GM12878 (cell line): Measurements from ENCODE around the gene MLIP. TPM values are rescaled to one million over a fixed set of nuclear protein-coding genes. Genes with fewer than 3 reads are reported as not detected.

Experiments
- ATAC-seq: fragments of 200-7000 bp; cut with Tn5 transposase; 3 replicates; pipeline ENCODE4 v1.9.1; 2020; ENCODE audit warnings: mild to moderate bottlenecking, moderate library complexity
- BruUV-seq: library from RNA; stranded (reverse); fragments of 400-500 nt; replicated peaks from 2 replicates; lab custom pipeline; 2021; lab: Mats Ljungman, UMichigan
- CTCF ChIA-PET: fragments of 300-600 bp; sonication (Branson Sonifier 250); formaldehyde crosslinking; extraction: SDS; loops from one replicate; lab custom pipeline; 2021; ENCODE audit warnings: inconsistent platforms; lab: Yijun Ruan, JAX
- POLR2A ChIA-PET: fragments of 350-600 bp; formaldehyde crosslinking; extraction: SDS; loops from one replicate; lab custom pipeline; 2021; ENCODE audit warnings: inconsistent platforms; lab: Charles Lee
- RAD21 ChIA-PET: fragments of 300-600 bp; sonication (Branson Sonifier 250); formaldehyde crosslinking; loops from one replicate; lab custom pipeline; 2023; ENCODE audit warnings: antibody characterized with exemption; ENCODE audit not compliant: unreplicated experiment; lab: Charles Lee
- SMC1A ChIA-PET: fragments of 300-600 bp; sonication (Branson Sonifier 250); formaldehyde crosslinking; loops from one replicate; lab custom pipeline; 2023; ENCODE audit not compliant: unreplicated experiment, uncharacterized antibody; lab: Charles Lee
- DNase-seq: peaks from one replicate; pipeline ENCODE4 v3.0.0-alpha.2; 2011; ENCODE audit warnings: low read depth, low spot score
- FAIRE-seq: peaks from 3 replicates; lab custom pipeline; 2011; peaks lifted over from hg19 to GRCh38; lab: Jason Lieb, UNC
- H2AFZ ChIP-seq: 2 replicates; pipeline ENCODE4 v1.6.0; 2011; ENCODE audit warnings: low read depth, low read length, control low read depth; ENCODE audit not compliant: control insufficient read depth
- H3K27ac ChIP-seq: 2 replicates; pipeline ENCODE4 v1.5.1; 2011; ENCODE audit warnings: control low read depth; ENCODE audit not compliant: control insufficient read depth, insufficient read depth
- H3K27me3 ChIP-seq, 2 experiments: replicated peaks in 1 of 2; 2 replicates each; pipeline versions ENCODE4 v1.6.0 to v1.6.1; 2011; ENCODE audit warnings: low read length in 1 of 2; ENCODE audit not compliant: control insufficient read depth in 2 of 2, insufficient read depth in 2 of 2
- H3K36me3 ChIP-seq, 2 experiments: 2 replicates each; pipeline ENCODE4 v1.5.1; 2011; ENCODE audit warnings: low read length in 1 of 2; ENCODE audit not compliant: control insufficient read depth in 2 of 2, insufficient read depth in 2 of 2
- H3K4me1 ChIP-seq: 2 replicates; pipeline ENCODE4 v1.6.1; 2011; ENCODE audit warnings: mild to moderate bottlenecking, low read length, moderate library complexity, mixed read lengths; ENCODE audit not compliant: control insufficient read depth, insufficient read depth
- H3K4me2 ChIP-seq: 2 replicates; pipeline ENCODE4 v1.6.0; 2011; ENCODE audit warnings: control low read depth; ENCODE audit not compliant: control insufficient read depth, insufficient read depth
- H3K4me3 ChIP-seq: fragments of 200-600 bp; sonication (generic); 2 replicates; pipeline ENCODE4 v1.5.1; 2016
- H3K79me2 ChIP-seq: 2 replicates; pipeline ENCODE4 v1.6.0; 2011; ENCODE audit warnings: low read length; ENCODE audit not compliant: control insufficient read depth, insufficient read depth
- H3K9ac ChIP-seq: 2 replicates; pipeline ENCODE4 v1.8.0; 2011; ENCODE audit warnings: low read length, control low read depth, mixed read lengths; ENCODE audit not compliant: control insufficient read depth, insufficient read depth
- H3K9me3 ChIP-seq: replicated peaks from 3 replicates; pipeline ENCODE4 v1.5.1; 2011; ENCODE audit warnings: mild to moderate bottlenecking, low read length; ENCODE audit not compliant: control insufficient read depth, insufficient read depth
- H4K20me1 ChIP-seq: 2 replicates; pipeline ENCODE4 v1.6.0; 2011; ENCODE audit not compliant: control insufficient read depth, insufficient read depth
- BACH1 ChIP-seq: fragments of 450-650 bp; IDR thresholded peaks from 2 replicates; pipeline ENCODE4 v1.6.1; 2017; ENCODE audit warnings: mild to moderate bottlenecking, borderline replicate concordance
- CHD2 ChIP-seq: IDR thresholded peaks from 2 replicates; pipeline ENCODE4 v1.6.1; 2011; ENCODE audit warnings: low read depth, low read length, improper control_type of control experiment, borderline replicate concordance
- EZH2 ChIP-seq: IDR thresholded peaks from 2 replicates; pipeline ENCODE4 v1.6.1; 2012; ENCODE audit warnings: low read depth, mild to moderate bottlenecking, control low read depth, inconsistent platforms, low read length, borderline replicate concordance; ENCODE audit not compliant: control insufficient read depth
- NFYB ChIP-seq: IDR thresholded peaks from 2 replicates; pipeline ENCODE4 v1.6.1; 2011; ENCODE audit warnings: low read depth, mild to moderate bottlenecking, low read length, improper control_type of control experiment, moderate library complexity; ENCODE audit not compliant: insufficient read depth
- RFX5 ChIP-seq: IDR thresholded peaks from 2 replicates; pipeline ENCODE4 v1.6.1; 2011; ENCODE audit warnings: low read depth, low read length, improper control_type of control experiment
- RUNX3 ChIP-seq: IDR thresholded peaks from 2 replicates; pipeline ENCODE4 v1.6.1; 2012; ENCODE audit warnings: low read length, inconsistent platforms
- SRF ChIP-seq, 2 experiments: IDR thresholded peaks; 2 replicates each; pipeline ENCODE4 v1.6.1; 2011; ENCODE audit warnings: low read depth in 2 of 2, low read length in 2 of 2, mild to moderate bottlenecking in 1 of 2, moderate library complexity in 1 of 2
- ZSCAN29 ChIP-seq: fragments of 450-650 bp; IDR thresholded peaks from 2 replicates; pipeline ENCODE4 v1.6.1; 2017; ENCODE audit warnings: mild to moderate bottlenecking, moderate library complexity
- WGBS: methylation state at CpG from one replicate; pipeline ENCODE4 v1.1.6; 2016; ENCODE audit warnings: low lambda C conversion rate; ENCODE audit not compliant: insufficient replicate concordance, insufficient coverage; ENCODE audit errors: missing lambda C conversion rate; 5-methylcytosine and 5-hydroxymethylcytosine counted together
- in situ Hi-C: fragments of 300-500 bp; cut with MboI; formaldehyde crosslinking; loops from 9 replicates; pipeline ENCODE4 v1.14.3; 2018; ENCODE audit warnings: mixed read lengths
- intact Hi-C: fragments of 100-400 bp; cut with micrococcal nuclease; formaldehyde crosslinking; loops from one replicate; pipeline ENCODE4 v1.14.2; 2022; ENCODE audit not compliant: unreplicated experiment
- polyA plus RNA-seq, 11 experiments: library from polyadenylated mRNA; depleted of rRNA in 4 of 11; unstranded in 6 of 11; stranded (reverse) in 5 of 11; fragments of >200 nt; fragmentation: Nextera tagmentation in 4 of 11; fragmentation: Illumina TruSeq in 1 of 11; extraction: Ambion mirVana in 4 of 11; extraction: Trizol in 1 of 11; gene quantifications; 1 replicate in 1 of 11; 2 replicates in 10 of 11; pipeline versions ENCODE4 v1.2.1 to v1.2.3, GENCODE V29; 2011 to 2016; ENCODE audit warnings: inconsistent platforms in 2 of 11, missing spikeins in 2 of 11, low read depth in 1 of 11
- total RNA-seq, 4 experiments: library from RNA; depleted of rRNA in 3 of 4; stranded (reverse); fragments of >200 nt in 3 of 4; fragmentation: Illumina TruSeq in 1 of 4; extraction: Trizol in 1 of 4; gene quantifications; 2 replicates each; pipeline versions ENCODE4 v1.2.1 to v1.2.3, GENCODE V29; 2013 to 2021
- TF ChIP-seq, protein P1 (sequence below): IDR thresholded peaks from 2 replicates; pipeline ENCODE4 v1.6.1; 2012; ENCODE audit warnings: mild to moderate bottlenecking, low read depth, low read length
- TF ChIP-seq, protein P2 (sequence below): fragments of 450-650 bp; IDR thresholded peaks from 2 replicates; pipeline ENCODE4 v1.6.1; 2017; ENCODE audit warnings: mild to moderate bottlenecking, moderate library complexity
- TF ChIP-seq, protein P3 (sequence below): IDR thresholded peaks from 2 replicates; pipeline ENCODE4 v1.6.1; 2012; ENCODE audit warnings: improper control_type of control experiment, low read depth, low read length; ENCODE audit not compliant: insufficient replicate concordance

The MLIP gene
- total and polyA plus RNA-seq, 10 of the 15 experiments (the other 5 are each of a cell fraction or from before 2014, with no cell fraction given), result not detected

DNA sequence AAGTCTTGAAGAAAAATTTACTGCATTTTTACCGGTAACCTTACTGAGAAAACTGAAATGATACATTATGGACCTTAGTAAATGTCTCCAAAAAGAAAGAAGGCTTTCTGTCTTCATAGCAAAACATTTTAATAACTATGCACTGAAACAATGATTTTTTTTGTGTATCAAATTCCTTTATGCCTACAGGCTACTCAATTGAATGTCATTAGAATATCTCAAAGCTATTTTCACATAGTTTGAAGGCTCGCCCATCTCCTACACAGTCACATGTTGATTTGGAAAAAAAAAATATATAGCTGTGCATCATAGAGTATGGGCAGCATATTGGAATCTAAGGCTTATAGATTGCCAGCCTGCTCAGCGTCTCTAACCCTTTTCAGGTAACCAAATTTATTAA, 12.0 kb upstream of the MLIP start:
- DNase-seq (no peak), FAIRE-seq (no peak), ATAC-seq (no peak)
- ChIA-PET POLR2A (no interaction called here), SMC1A (interaction anchor here (1.0 kb wide), 1 partner anchor 28 kb away, joined by 3 read pairs; no protein-coding TSS in a partner anchor), CTCF (no interaction called here), RAD21 (no interaction called here)
- no TSS peak for BruUV-seq
- no peak overlapping the region for H3K9ac ChIP-seq
- no peaks in the 10 kb centered on the region for H3K36me3 ChIP-seq
- intact Hi-C loops (no loop called here), in situ Hi-C loops (no loop called here)
- H3K4me1 ChIP-seq, result no peaks in the 10 kb centered on the region
- H3K4me3 ChIP-seq, result no peak overlapping the region
- no peaks in the 10 kb centered on the region for H3K79me2 ChIP-seq
- H3K27me3 ChIP-seq, result no peaks in the 10 kb centered on the region; a peak in 1 of 4 replicates
- H3K9me3 ChIP-seq, result no peaks in the 10 kb centered on the region
- H3K4me2 ChIP-seq, result no peak overlapping the region
- no peak overlapping the region for H3K27ac ChIP-seq
- WGBS, result 13% methylated on average over 3 of the region's 3 CpGs
- H2AFZ ChIP-seq, result no peak overlapping the region
- H4K20me1 ChIP-seq, result no peaks in the 10 kb centered on the region
- TF ChIP-seq RUNX3 (no peak), BACH1 (no peak), SRF (IDR thresholded peaks at IDR 0.05; ENCODE audit: low read depth in 2 of 2, low read length in 2 of 2) (no peak), NFYB (no peak), CHD2 (no peak), RFX5 (no peak), ZSCAN29 (no peak), EZH2 (no peak)
- TF ChIP-seq, protein P1, sequence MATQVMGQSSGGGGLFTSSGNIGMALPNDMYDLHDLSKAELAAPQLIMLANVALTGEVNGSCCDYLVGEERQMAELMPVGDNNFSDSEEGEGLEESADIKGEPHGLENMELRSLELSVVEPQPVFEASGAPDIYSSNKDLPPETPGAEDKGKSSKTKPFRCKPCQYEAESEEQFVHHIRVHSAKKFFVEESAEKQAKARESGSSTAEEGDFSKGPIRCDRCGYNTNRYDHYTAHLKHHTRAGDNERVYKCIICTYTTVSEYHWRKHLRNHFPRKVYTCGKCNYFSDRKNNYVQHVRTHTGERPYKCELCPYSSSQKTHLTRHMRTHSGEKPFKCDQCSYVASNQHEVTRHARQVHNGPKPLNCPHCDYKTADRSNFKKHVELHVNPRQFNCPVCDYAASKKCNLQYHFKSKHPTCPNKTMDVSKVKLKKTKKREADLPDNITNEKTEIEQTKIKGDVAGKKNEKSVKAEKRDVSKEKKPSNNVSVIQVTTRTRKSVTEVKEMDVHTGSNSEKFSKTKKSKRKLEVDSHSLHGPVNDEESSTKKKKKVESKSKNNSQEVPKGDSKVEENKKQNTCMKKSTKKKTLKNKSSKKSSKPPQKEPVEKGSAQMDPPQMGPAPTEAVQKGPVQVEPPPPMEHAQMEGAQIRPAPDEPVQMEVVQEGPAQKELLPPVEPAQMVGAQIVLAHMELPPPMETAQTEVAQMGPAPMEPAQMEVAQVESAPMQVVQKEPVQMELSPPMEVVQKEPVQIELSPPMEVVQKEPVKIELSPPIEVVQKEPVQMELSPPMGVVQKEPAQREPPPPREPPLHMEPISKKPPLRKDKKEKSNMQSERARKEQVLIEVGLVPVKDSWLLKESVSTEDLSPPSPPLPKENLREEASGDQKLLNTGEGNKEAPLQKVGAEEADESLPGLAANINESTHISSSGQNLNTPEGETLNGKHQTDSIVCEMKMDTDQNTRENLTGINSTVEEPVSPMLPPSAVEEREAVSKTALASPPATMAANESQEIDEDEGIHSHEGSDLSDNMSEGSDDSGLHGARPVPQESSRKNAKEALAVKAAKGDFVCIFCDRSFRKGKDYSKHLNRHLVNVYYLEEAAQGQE, result no peak
- TF ChIP-seq, protein P2, sequence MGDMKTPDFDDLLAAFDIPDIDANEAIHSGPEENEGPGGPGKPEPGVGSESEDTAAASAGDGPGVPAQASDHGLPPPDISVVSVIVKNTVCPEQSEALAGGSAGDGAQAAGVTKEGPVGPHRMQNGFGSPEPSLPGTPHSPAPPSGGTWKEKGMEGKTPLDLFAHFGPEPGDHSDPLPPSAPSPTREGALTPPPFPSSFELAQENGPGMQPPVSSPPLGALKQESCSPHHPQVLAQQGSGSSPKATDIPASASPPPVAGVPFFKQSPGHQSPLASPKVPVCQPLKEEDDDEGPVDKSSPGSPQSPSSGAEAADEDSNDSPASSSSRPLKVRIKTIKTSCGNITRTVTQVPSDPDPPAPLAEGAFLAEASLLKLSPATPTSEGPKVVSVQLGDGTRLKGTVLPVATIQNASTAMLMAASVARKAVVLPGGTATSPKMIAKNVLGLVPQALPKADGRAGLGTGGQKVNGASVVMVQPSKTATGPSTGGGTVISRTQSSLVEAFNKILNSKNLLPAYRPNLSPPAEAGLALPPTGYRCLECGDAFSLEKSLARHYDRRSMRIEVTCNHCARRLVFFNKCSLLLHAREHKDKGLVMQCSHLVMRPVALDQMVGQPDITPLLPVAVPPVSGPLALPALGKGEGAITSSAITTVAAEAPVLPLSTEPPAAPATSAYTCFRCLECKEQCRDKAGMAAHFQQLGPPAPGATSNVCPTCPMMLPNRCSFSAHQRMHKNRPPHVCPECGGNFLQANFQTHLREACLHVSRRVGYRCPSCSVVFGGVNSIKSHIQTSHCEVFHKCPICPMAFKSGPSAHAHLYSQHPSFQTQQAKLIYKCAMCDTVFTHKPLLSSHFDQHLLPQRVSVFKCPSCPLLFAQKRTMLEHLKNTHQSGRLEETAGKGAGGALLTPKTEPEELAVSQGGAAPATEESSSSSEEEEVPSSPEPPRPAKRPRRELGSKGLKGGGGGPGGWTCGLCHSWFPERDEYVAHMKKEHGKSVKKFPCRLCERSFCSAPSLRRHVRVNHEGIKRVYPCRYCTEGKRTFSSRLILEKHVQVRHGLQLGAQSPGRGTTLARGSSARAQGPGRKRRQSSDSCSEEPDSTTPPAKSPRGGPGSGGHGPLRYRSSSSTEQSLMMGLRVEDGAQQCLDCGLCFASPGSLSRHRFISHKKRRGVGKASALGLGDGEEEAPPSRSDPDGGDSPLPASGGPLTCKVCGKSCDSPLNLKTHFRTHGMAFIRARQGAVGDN, result no peak
- TF ChIP-seq, protein P3, sequence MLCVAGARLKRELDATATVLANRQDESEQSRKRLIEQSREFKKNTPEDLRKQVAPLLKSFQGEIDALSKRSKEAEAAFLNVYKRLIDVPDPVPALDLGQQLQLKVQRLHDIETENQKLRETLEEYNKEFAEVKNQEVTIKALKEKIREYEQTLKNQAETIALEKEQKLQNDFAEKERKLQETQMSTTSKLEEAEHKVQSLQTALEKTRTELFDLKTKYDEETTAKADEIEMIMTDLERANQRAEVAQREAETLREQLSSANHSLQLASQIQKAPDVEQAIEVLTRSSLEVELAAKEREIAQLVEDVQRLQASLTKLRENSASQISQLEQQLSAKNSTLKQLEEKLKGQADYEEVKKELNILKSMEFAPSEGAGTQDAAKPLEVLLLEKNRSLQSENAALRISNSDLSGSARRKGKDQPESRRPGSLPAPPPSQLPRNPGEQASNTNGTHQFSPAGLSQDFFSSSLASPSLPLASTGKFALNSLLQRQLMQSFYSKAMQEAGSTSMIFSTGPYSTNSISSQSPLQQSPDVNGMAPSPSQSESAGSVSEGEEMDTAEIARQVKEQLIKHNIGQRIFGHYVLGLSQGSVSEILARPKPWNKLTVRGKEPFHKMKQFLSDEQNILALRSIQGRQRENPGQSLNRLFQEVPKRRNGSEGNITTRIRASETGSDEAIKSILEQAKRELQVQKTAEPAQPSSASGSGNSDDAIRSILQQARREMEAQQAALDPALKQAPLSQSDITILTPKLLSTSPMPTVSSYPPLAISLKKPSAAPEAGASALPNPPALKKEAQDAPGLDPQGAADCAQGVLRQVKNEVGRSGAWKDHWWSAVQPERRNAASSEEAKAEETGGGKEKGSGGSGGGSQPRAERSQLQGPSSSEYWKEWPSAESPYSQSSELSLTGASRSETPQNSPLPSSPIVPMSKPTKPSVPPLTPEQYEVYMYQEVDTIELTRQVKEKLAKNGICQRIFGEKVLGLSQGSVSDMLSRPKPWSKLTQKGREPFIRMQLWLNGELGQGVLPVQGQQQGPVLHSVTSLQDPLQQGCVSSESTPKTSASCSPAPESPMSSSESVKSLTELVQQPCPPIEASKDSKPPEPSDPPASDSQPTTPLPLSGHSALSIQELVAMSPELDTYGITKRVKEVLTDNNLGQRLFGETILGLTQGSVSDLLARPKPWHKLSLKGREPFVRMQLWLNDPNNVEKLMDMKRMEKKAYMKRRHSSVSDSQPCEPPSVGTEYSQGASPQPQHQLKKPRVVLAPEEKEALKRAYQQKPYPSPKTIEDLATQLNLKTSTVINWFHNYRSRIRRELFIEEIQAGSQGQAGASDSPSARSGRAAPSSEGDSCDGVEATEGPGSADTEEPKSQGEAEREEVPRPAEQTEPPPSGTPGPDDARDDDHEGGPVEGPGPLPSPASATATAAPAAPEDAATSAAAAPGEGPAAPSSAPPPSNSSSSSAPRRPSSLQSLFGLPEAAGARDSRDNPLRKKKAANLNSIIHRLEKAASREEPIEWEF, result no peak
